Lower leg skin (tissue), 3 donors: Measurements from ENCODE around the gene MED10.

Experiments used
- POLR2A ChIP-seq, 2 donors: fragments of 450-650 bp; IDR thresholded peaks; one replicate each; pipeline ENCODE4 v1.6.1; 2016 to 2017; ENCODE audit warnings: antibody characterized with exemption in 2 of 2, mild to moderate bottlenecking in 1 of 2, moderate library complexity in 1 of 2
- TF ChIP-seq, protein P1 (sequence below), 3 donors: fragments of 450-650 bp; IDR thresholded peaks; one replicate each; pipeline ENCODE4 v1.5.1; 2016; ENCODE audit warnings: antibody characterized with exemption in 3 of 3, mild to moderate bottlenecking in 3 of 3, moderate library complexity in 2 of 3

DNA sequence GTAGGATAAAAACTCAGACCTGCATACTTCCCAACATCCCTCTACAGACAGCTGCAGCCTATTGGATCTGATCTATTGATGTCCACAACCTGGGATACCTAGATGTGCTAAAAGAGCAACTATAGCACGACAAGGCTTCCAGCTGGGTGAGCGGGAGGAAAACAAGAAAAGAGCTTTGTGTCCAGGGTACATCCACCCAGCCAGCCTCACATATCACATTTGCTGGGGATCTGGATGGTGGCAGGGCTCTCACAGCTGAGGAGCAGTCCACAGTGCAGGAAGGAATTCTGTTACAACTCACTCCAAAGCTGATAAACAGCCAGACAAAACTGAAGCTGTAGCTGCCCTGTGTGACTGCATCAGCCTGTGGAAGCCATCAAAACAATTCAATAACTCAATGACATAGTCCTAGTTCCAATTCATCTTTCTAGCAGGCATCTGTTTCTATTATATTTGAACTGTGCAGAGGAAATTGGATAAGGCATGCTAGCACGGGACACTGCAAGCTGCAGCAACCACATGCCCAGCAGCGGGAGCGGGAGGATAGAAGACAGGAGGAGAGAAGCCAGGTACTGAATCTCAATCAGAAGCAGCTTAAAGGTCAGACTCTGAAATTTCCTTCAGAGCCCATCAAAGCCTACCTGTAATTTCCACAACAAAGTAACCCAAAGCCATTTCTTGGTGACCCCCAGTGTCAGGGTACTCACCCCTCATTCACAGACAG, 45.0 kb downstream of the MED10 start:
- TF ChIP-seq, protein P1, sequence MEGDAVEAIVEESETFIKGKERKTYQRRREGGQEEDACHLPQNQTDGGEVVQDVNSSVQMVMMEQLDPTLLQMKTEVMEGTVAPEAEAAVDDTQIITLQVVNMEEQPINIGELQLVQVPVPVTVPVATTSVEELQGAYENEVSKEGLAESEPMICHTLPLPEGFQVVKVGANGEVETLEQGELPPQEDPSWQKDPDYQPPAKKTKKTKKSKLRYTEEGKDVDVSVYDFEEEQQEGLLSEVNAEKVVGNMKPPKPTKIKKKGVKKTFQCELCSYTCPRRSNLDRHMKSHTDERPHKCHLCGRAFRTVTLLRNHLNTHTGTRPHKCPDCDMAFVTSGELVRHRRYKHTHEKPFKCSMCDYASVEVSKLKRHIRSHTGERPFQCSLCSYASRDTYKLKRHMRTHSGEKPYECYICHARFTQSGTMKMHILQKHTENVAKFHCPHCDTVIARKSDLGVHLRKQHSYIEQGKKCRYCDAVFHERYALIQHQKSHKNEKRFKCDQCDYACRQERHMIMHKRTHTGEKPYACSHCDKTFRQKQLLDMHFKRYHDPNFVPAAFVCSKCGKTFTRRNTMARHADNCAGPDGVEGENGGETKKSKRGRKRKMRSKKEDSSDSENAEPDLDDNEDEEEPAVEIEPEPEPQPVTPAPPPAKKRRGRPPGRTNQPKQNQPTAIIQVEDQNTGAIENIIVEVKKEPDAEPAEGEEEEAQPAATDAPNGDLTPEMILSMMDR (IDR thresholded peaks at IDR 0.05) = no peak
- TF ChIP-seq POLR2A (IDR thresholded peaks at IDR 0.05) = no peak
